Astrocyte of the cerebellum (primary cell): ENCODE measurements around the gene C2CD3.

Experiments
- DNase-seq: peaks from one replicate; pipeline ENCODE4 v3.0.0-alpha.2; 2011; ENCODE audit warnings: low read depth
- H3K4me3 ChIP-seq: 2 replicates; pipeline ENCODE4 v1.5.1; 2011; ENCODE audit warnings: mild to moderate bottlenecking, low read depth, low read length, moderate library complexity
- in situ Hi-C: cut with HindIII; loops from 2 replicates; pipeline ENCODE4 v1.10.0; 2017; ENCODE audit warnings: low sequenced_read_pairs
- TF ChIP-seq, protein P1 (sequence below): IDR thresholded peaks from 2 replicates; pipeline ENCODE4 v1.5.1; 2012; ENCODE audit warnings: low read length, low read depth, moderate library complexity, mild to moderate bottlenecking; ENCODE audit errors: missing control alignments

Gene C2CD3

GRCh38 chr11:73983741-73984538 is 186.9 kb downstream of the C2CD3 start:
- TF ChIP-seq, protein P1, sequence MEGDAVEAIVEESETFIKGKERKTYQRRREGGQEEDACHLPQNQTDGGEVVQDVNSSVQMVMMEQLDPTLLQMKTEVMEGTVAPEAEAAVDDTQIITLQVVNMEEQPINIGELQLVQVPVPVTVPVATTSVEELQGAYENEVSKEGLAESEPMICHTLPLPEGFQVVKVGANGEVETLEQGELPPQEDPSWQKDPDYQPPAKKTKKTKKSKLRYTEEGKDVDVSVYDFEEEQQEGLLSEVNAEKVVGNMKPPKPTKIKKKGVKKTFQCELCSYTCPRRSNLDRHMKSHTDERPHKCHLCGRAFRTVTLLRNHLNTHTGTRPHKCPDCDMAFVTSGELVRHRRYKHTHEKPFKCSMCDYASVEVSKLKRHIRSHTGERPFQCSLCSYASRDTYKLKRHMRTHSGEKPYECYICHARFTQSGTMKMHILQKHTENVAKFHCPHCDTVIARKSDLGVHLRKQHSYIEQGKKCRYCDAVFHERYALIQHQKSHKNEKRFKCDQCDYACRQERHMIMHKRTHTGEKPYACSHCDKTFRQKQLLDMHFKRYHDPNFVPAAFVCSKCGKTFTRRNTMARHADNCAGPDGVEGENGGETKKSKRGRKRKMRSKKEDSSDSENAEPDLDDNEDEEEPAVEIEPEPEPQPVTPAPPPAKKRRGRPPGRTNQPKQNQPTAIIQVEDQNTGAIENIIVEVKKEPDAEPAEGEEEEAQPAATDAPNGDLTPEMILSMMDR = no peak
- DNase-seq = no peak
- in situ Hi-C loops = no loop called here
- H3K4me3 ChIP-seq = peak overlapping the region; percentile 52

- in situ Hi-C loops = no loop called here
- H3K4me3 ChIP-seq = peak overlapping the region; percentile 52
- TF ChIP-seq, protein P1 = no peak
- peak; percentile 58 for DNase-seq
Measured at GRCh38 chr11:73982990-73983740, 187.6 kb downstream of the C2CD3 start.

DNA sequence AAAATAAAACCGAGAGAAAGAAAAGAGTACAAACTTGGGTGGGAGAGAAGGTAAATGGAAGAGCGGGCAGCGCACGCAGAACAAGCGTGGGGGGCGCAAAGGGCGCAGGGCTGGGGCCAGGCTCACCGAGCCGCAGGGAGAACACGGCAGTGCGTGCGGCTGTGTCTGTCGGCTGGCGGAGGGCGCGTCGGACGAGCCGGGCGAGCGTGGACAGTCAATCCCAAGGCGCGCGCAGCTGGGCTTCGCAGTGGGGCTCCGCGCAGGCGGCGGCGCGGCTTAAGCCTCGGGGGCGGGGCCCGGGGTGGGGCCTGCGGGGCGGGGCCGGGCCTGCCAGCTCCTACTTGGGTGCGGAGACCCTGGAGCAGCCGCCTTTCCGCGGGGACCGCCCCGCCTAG is 188.2 kb downstream of the C2CD3 start, which contains the start of gene UCP2:
TSS of gene UCP2 (minus strand) at position 249 of the 395 bp plus-strand sequence. CDS start 4,465 bp downstream, outside the sequence.
- peak; percentile 3 for DNase-seq
- in situ Hi-C loops = no loop called here
- peak within 1 kb of the TSS; percentile 52 for H3K4me3 ChIP-seq
- TF ChIP-seq, protein P1 = no peak

GRCh38 chr11:73981051-73981805 is 189.6 kb downstream of the C2CD3 start:
- in situ Hi-C loops = no loop called here
- DNase-seq = no peak
- TF ChIP-seq, protein P1 = no peak
- peak overlapping the region; percentile 52 for H3K4me3 ChIP-seq

- H3K4me3 ChIP-seq = no peak overlapping the region
- in situ Hi-C loops = no loop called here
- TF ChIP-seq, protein P1 = no peak
- no peak for DNase-seq
Measured at GRCh38 chr11:73980001-73980961, 190.5 kb downstream of the C2CD3 start.
